ENCODE measurements around the gene DCAF12. TPM values are rescaled to one million over a fixed set of nuclear protein-coding genes. Genes with fewer than 3 reads are reported as not detected.
"Not testable (repeated sequence)": the region's sequence is repeated elsewhere in the genome, so short reads cannot be mapped to it uniquely, and the experiment has no call there.

DCAF12 gene
- polyA plus RNA-seq (ENCODE audit: insufficient read length in 3 of 3) = 10 to 100 TPM; 57.8 to 61.3 (median 59.5) TPM
- long read RNA-seq, donor 1, transcript DCAF12-201 (9 exons, 3,667 nt) = major isoform, 16 of 37 reads
- long read RNA-seq, donor 1, partial matches to known transcripts = 21 of 37 reads
- long read RNA-seq, donor 1, other reads (novel, unspliced or antisense) = 0 of 37 reads
- long read RNA-seq, donor 2, transcript DCAF12-201 (9 exons, 3,667 nt) = major isoform, 15 of 15 reads
- long read RNA-seq, donor 2, partial matches to known transcripts = 0 of 15 reads
- long read RNA-seq, donor 2, other reads (novel, unspliced or antisense) = 0 of 15 reads
- long read RNA-seq, donor 3, transcript DCAF12-201 (9 exons, 3,667 nt) = major isoform, 16 of 46 reads
- long read RNA-seq, donor 3, partial matches to known transcripts = 30 of 46 reads
- long read RNA-seq, donor 3, other reads (novel, unspliced or antisense) = 0 of 46 reads
- long read RNA-seq, donor 4, transcript DCAF12-201 (9 exons, 3,667 nt) = major isoform, 16 of 40 reads
- long read RNA-seq, donor 4, partial matches to known transcripts = 24 of 40 reads
- long read RNA-seq, donor 4, other reads (novel, unspliced or antisense) = 0 of 40 reads
- long read RNA-seq, donor 5, transcript DCAF12-201 (9 exons, 3,667 nt) = major isoform, 9 of 9 reads
- long read RNA-seq, donor 5, partial matches to known transcripts = 0 of 9 reads
- long read RNA-seq, donor 5, other reads (novel, unspliced or antisense) = 0 of 9 reads
- long read RNA-seq, donor 6, transcript DCAF12-201 (9 exons, 3,667 nt) = major isoform, 11 of 11 reads
- long read RNA-seq, donor 6, partial matches to known transcripts = 0 of 11 reads
- long read RNA-seq, donor 6, other reads (novel, unspliced or antisense) = 0 of 11 reads
- long read RNA-seq, donor 7, transcript DCAF12-201 (9 exons, 3,667 nt) = major isoform, 35 of 49 reads
- long read RNA-seq, donor 7, partial matches to known transcripts = 14 of 49 reads
- long read RNA-seq, donor 7, other reads (novel, unspliced or antisense) = 0 of 49 reads
- long read RNA-seq, donor 8, transcript DCAF12-201 (9 exons, 3,667 nt) = major isoform, 14 of 19 reads
- long read RNA-seq, donor 8, partial matches to known transcripts = 5 of 19 reads
- long read RNA-seq, donor 8, other reads (novel, unspliced or antisense) = 0 of 19 reads
- long read RNA-seq, donor 9, transcript DCAF12-201 (9 exons, 3,667 nt) = major isoform, 17 of 22 reads
- long read RNA-seq, donor 9, partial matches to known transcripts = 5 of 22 reads
- long read RNA-seq, donor 9, other reads (novel, unspliced or antisense) = 0 of 22 reads
- long read RNA-seq, donor 10, transcript DCAF12-201 (9 exons, 3,667 nt) = major isoform, 14 of 20 reads
- long read RNA-seq, donor 10, partial matches to known transcripts = 6 of 20 reads
- long read RNA-seq, donor 10, other reads (novel, unspliced or antisense) = 0 of 20 reads
- long read RNA-seq, donor 11, transcript DCAF12-201 (9 exons, 3,667 nt) = major isoform, 10 of 17 reads
- long read RNA-seq, donor 11, partial matches to known transcripts = 7 of 17 reads
- long read RNA-seq, donor 11, other reads (novel, unspliced or antisense) = 0 of 17 reads
- long read RNA-seq, donor 12, transcript DCAF12-201 (9 exons, 3,667 nt) = major isoform, 23 of 30 reads
- long read RNA-seq, donor 12, partial matches to known transcripts = 7 of 30 reads
- long read RNA-seq, donor 12, other reads (novel, unspliced or antisense) = 0 of 30 reads
- long read RNA-seq, donor 13, partial matches to known transcripts = 0 of 3 reads
- long read RNA-seq, donor 13, other reads (novel, unspliced or antisense) = 0 of 3 reads
- long read RNA-seq, donor 14 = 0 reads
- long read RNA-seq, donor 15, transcript DCAF12-201 (9 exons, 3,667 nt) = major isoform, 23 of 23 reads
- long read RNA-seq, donor 15, partial matches to known transcripts = 0 of 23 reads
- long read RNA-seq, donor 15, other reads (novel, unspliced or antisense) = 0 of 23 reads
- long read RNA-seq, donor 16, transcript DCAF12-201 (9 exons, 3,667 nt) = major isoform, 16 of 29 reads
- long read RNA-seq, donor 16, partial matches to known transcripts = 13 of 29 reads
- long read RNA-seq, donor 16, other reads (novel, unspliced or antisense) = 0 of 29 reads

DNA sequence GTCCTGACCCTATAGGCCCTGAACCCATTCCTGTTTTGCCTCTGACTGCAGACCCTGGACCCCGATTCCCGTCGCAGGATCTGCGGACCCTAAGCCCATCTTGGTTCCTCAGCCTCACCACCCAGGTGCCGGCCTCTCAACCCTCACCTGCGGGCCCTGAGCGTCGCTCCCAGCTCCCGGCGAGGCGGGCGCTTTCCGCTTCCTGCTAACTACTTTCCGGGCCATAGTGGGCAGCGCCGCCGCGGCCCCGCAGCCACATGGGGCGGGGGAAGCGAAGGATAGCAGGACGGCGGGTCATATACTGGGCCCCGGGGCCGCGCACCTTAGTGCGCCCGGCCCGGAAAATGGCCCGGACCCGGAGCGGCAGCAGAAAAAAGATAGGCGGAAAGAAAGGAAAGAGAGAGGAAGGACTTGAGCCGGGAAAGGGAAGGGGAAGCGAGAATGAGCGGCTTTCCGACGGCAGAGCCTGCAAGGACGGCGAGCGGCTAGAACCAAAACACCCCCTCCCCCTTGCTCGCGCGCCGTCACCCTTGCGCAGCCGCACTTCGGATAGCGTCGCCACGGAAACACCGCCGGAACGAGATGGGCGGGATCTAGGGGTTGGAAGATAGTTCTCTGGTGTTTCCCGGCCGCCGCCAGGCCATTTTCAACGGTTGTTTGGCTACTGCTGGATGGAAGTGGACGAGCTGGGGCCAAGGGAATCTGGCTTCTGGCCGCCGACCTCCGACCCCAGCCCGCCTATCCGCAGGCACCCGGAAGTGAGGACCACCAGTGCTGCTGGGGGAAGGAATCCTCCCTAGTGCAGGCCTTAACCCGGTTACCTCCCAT lies at the start of gene DCAF12:
Gene DCAF12 (minus strand): TSS at position 492 of the 828 bp plus-strand sequence. CDS start 267 bp downstream, at position 225.
- peak; percentile 95 for DNase-seq

DNA sequence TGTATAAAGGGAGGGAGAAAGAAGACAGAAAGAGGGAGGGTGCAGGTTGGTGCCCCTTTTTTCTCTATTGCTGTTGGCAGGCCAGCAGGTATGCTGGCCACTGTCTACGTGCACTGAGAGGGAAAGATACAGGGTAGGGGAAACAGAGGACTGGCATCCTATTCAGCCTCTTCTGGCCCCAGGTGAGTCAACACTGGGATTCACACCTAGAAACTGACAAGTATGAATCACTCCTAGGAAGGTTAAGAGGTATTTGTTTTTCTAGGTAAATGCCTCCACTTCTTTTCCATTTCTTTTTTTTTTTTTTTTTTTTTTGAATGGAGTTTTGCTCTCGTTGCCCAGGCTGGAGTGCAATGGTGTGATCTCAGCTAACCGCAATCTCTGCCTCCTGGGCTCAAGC lies 49.6 kb upstream of the DCAF12 start:
- no peak for DNase-seq

DNA sequence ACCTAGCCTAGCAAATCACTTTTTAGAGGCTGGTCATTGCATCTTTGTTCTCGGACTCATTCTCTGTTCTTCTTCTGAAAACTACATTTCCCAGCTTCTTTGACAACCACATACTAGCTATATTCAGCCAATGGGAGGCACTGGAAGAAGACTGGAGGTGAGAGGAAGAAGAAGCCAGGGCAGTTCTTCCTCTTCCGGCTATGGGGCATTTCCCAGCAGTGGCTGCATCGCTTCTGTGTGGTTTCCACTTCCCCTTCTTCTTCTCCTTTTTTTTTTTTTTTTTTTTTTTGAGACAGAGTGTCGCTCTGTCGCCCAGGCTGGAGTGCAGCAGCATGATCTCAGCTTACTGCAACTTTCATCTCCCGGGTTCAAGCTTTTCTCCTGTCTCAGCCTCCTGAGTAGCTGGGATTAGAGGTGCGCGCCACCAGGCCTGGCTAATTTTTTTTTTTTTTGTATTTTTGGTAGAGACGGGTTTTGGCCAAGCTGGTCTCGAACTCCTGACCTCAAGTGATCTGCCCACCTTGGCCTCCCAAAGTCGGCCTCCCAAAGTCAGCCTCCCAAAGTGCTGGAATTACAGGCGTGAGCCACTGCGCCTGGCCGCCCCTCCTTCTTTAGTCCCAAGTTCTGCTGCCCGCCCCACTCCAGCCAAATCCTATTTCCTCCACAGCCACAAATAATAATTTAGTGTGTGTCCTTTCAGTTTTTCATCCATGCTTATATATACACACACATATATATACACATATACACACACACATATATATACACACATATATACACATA lies 45.4 kb upstream of the DCAF12 start:
- no peak for DNase-seq

DNA sequence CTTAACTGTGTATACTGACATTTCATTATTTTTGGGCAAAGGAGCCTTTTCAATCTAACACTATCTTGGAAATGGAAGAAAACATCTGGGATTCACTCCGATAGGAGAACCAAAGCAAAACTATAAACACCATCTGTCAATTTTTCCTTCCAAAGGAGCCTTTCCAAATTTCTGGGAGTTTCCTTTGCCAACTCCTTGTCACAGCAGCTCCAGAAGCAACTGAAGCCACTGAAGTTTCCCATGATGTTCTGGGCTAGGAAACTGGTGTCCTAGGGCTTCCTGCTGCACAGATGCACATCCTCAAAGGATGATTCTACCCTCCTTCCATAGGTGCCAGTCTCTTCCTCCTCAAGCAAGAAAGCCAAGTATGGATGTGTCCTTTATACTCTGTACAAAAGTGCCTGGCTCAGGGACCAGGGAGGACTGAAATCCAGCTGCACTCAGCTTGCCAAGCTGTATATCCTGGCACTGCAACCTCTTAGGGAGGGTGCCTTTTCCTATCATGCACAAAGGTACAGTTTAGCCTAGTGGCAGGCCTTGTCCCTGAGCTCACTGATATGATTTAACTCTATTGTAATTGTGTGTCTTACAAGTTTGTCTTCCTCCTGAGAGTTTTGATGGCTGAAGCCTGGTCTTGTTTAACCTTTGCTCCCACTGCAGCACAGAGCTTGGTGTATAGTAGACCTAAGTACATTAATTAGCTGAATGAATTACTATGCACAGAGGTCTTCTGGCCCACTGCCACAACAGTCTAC lies 43.9 kb upstream of the DCAF12 start:
- peak; percentile 30 for DNase-seq

DNA sequence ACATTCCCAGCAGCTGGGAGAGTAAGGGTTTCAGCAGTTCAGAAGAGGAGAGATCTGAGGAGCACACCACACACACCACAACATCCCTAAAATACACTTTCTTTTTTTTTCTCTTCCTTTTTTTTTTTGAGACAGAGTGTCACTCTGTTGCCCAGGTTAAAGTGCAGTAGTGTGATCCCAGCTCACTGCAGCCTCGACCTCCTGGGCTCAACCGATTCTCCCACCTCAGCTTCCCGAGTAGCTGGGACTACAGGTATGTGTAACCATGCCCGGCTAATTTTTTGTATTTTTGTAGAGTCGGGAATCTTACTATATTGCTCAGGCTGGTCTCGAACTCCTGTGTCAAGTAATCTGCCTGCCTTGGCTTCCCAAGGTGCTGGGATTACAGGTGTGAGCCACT lies 42.6 kb upstream of the DCAF12 start:
- no peak for DNase-seq

DNA sequence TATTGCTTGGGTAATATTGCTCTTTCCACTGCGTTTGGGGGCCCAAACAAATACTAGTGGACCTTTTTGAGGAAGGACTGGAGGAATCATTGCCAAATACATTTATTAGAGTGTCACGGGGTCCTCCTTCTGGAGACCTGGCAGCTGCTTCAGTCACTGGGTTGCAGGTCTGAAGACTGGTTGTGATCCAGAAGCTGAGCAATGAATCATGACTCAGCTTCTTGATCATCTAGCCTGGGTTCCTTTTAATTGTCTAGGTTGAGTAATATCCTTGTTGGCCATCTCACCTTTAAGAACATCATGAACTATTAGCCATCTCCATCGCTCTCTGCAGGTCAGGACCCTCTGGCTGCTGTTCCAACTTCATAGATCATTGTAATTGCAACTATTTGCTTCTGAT lies 36.9 kb upstream of the DCAF12 start:
- no peak for DNase-seq

DNA sequence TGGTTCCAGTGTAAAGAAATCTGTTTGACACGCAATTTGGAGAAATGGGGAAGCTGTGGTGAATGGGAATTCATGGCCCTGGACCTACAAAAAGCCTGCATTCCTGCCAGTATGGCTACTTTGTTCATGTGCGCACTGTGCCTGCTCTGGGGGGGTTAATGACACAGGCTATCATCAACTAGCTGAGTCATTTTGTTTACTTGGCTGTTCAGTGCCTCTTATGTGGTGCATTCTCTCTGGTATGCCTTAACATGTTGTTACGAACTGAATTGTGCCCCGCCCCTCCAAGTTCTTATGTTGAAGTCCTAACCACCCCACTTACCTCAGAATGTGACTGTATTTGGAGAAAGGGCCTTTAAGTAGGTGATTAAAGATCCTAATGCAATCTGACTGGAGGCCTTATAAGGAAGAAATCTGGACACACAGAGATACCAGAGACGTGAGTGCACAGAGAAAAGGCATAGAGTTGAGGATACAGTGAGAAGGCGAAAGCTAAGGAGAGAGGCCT lies 31.9 kb upstream of the DCAF12 start:
- DNase-seq = no peak

DNA sequence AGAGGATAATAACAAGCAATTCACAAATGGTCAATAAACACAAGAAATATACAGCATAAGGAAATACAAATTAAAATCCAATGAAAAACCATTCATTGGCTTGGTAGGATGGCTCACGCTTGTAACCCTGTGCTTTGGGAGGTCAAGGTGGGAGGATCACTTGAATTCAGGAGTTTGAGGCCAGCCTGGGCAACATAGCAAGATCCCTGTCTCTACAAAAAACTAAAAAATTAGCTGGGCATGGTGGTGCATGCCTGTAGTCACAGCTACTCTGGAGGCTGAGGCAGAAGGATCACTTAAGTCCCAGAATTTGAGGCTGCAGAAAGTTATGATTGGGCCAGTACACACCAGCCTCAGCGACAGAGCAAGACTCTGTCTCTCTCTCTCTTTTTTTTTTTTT lies 31.4 kb upstream of the DCAF12 start:
- no peak for DNase-seq

DNA sequence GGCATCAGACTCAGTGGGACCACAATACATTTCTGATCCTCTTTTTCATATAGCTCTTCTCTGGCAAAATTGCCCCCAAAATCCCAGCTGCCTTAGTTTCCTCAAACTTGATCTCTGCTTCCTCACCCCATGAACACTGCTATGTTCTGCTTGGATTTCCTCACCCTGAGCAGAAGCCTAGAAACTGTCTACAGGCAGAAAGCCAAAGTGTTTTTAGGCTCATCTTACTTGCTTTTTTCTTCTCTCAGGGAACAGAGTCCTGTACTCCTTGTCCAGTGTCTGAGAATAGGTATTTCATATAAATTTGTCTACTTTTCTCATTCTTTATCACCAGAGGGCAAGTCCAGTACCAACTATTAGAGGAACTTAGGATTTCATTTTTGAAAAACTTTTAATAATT lies 30.8 kb upstream of the DCAF12 start:
- no peak for DNase-seq

DNA sequence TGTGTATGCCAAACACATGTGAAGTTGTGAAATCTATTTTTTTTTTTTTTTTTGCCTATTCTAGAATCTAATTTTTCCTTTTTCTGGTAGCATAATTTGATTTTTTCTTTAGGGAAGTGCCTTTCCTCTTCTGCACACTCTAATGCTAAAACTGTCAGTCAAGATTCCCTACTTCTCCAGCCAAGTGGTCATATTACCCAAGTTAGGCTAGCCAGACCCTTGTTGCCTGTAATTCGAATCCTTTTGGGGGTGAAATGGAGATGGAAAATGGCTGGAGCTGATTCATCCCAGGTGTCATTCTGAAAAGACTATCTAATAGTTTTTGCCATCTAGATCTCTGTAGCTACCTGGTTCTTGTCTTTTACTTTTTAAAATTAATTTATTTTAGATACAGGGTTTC lies 27.6 kb upstream of the DCAF12 start:
- no peak for DNase-seq

DNA sequence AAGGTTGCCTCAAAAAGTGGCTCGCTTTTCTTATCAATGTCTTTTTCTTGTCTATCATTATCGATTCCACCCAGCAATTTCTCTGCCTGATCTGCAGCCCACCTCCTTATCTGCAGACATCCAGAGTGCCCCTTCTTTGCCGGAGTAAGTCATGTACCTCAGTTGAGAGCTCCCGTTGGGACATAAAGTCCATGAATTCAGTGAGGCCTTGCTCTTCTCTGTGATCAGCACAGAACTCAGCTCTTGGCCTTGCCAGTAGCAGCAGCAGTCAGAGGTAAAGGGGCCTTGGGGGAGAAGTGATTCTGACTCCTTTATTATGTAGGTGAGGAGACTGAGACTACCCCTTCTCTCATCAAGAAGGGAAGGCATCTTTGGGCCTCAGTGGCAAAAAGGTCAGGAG lies 24.9 kb upstream of the DCAF12 start:
- no peak for DNase-seq

DNA sequence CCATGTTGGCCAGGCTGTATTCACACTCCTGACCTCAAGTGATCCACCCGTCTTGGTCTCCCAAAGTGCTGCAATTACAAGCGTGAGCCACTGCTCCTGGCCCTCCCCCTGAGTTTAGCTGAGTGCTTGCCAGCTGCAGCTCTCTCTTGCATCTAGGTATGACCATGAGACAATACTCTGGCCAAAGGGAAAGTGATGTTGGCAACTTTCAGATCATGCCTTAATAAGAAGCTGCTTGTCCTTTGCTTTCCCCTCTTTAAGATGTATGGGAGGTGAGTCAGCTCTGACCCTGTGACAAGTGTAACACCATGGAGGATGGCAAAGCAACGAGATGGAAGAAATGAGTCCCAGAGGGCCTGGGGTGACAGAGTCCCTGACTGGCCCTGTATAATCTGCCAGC lies 18.7 kb upstream of the DCAF12 start:
- no peak for DNase-seq

DNA sequence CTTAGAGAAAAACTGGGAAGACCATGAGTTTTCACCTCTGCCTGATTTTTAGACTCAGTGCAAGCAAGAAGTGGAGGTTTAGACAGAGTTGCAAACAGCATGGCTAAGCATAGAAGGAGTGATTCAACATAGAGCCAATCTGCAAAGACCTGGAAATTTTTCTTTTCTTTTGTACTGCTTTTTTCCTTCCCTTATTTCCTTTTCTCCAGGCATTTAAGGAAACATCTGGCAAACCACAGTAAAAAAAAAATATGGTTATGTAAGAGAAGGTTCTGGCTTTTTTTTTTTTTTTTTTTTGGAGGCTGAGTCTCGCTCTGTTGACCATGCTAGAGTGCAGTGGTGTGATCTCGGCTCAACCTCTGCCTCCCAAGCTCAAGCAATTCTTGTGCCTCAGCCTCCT lies 16.6 kb upstream of the DCAF12 start:
- DNase-seq = no peak

DNA sequence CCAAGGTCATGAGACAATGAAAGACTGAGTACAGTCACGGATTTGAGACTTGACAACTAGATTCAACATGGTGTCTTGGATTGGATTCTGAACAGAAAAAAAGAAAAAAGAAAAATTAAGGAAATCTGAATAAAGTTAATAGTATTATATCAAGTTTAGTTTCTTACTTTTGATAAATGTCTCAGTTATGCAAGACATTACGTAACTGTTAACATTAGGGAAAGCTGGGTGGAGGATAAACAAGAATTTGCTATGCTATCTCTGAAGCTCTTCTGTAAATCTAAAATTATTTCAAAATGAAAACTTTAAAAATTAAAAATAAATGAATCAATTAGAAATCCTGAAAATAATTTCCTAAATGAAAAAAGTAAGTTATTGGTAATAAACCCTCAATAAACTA lies 14.4 kb upstream of the DCAF12 start:
- DNase-seq = no peak

DNA sequence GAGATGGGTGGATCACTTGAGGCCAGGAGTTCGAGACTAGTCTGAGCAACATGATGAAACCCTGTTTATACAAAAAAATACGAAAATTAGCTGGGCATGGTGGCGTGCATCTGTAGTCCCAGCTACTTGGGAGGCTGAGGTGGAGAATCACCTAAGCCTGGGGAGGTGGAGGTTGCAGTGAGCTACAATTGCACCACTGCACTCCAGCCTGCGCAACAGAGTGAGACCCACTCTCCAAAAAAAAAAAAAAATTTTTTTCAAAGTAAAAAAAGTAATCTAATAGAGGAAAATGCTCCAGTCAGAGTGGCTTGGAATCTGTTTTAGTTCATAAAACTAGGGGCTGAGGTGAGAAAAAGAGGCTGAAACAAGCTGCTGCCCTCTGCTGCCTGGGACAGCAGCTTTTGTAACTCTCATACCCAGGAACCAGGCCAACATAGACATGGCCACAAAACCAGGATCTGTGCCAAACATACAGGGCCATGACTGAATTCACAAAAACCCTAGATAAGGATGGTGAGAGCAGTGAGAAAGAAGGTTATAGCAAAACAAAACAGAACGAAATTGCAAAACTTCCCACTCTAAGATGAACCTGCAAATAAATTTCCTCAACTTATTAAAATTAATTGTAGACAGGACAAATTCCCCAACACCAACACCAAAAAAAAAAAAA lies 13.1 kb upstream of the DCAF12 start:
- no peak for DNase-seq

DNA sequence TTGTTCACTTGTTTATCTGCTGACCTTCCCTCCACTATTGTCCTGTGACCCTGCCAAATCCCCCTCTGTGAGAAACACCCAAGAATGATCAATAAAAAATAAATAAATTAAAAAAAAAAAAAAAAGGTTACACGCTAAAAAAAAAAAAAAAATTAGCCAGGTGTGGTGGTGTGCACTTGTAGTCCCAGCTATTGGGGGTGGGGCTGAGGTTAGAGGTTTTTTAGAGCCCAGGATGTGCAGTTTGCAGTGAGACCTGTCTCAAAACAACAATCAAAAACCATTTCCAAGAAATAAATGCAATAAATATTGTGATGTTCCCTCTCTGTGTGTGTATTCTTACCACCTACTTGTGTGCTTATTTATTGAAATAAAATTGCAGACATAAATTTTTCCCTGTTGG lies 12.1 kb upstream of the DCAF12 start:
- not testable (repeated sequence) for DNase-seq

DNA sequence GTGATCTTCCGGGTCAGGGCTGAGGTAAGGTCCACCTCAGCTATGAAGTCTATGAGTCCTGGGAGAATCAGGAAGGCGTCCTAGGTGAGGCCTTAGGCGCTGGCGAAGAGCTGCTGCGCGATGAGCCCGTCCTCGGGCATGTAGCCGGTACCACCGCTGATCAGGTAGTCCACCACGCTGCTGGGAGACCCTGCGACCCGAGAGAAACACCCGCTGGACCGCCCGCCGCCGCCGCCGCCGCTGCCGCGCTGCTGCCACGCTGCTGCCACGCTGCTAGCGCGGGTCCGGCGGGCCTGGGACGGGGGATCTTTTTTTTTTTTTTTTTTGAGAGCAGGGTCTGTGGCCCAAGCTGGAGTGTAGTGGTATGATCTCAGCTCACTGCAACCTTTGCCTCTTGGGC lies 8.0 kb upstream of the DCAF12 start:
- no peak for DNase-seq
